HL-60 (cell line): ENCODE data around the gene ULK2.

Experiments used
- DNase-seq, 2 experiments: peaks; one replicate each; pipeline ENCODE4 v3.0.0-alpha.2; 2010 to 2020; ENCODE audit warnings: low read depth in 1 of 2, low spot score in 1 of 2
- H3K27ac ChIP-seq: fragments of 250-450 bp; sonication (Bioruptor Pico); replicated peaks from 2 replicates; pipeline ENCODE4 v1.5.1; 2020; ENCODE audit warnings: mild to moderate bottlenecking, moderate library complexity
- H3K27me3 ChIP-seq: fragments of 250-450 bp; sonication (Bioruptor Pico); 2 replicates; pipeline ENCODE4 v1.5.1; 2021; ENCODE audit warnings: mild to moderate bottlenecking, moderate library complexity; ENCODE audit not compliant: insufficient read depth, poor library complexity, severe bottlenecking
- H3K4me3 ChIP-seq: replicated peaks from 2 replicates; pipeline ENCODE4 v1.5.1; 2011; ENCODE audit warnings: mild to moderate bottlenecking, control low read depth, low read length; ENCODE audit not compliant: insufficient read depth
- CTCF ChIP-seq: IDR thresholded peaks from one replicate; pipeline ENCODE4 v1.5.1; 2011; ENCODE audit warnings: low read length, control low read depth, inconsistent platforms; ENCODE audit not compliant: insufficient read depth
- GABPA ChIP-seq: IDR thresholded peaks from 2 replicates; pipeline ENCODE4 v1.6.1; 2012; ENCODE audit warnings: low read depth
- POLR2AphosphoS5 ChIP-seq: IDR thresholded peaks from 2 replicates; pipeline ENCODE4 v1.6.1; 2012; ENCODE audit warnings: low read depth
- SPI1 ChIP-seq: IDR thresholded peaks from 2 replicates; pipeline ENCODE4 v1.6.1; 2012; ENCODE audit warnings: low read depth, mild to moderate bottlenecking, borderline replicate concordance
- TF ChIP-seq, protein P1 (sequence below): IDR thresholded peaks from 2 replicates; pipeline ENCODE4 v1.6.1; 2012; ENCODE audit warnings: low read depth; ENCODE audit not compliant: insufficient replicate concordance

The ULK2 gene

DNA sequence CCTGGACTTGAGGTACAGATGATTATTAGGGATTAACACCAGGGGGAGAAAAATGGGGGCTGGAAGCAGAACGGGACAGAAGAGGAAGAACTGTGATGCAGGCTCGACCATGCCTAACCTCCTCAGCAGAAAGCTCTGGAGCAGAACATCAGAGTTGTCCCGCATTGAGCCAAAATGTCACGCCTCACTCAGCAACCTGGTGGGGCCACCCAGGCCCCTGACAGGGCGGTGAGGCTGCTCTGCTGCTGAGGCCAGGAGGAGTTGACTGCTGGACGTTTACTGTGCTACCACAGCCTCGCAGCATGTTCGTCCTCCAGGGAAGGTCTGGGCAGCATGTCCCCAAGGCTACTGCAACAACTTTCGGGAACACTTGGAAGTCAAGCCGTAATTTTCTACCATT, 6.5 kb upstream of the ULK2 start:
- DNase-seq = no peak
- H3K4me3 ChIP-seq = no peak overlapping the region

GRCh38 chr17:19873346-19873745, 5.6 kb upstream of the ULK2 start:
- no peak overlapping the region for H3K27ac ChIP-seq
- H3K27me3 ChIP-seq = no peaks in the 10 kb centered on the region
- DNase-seq = peak in 1 of 2 experiments; percentile 16
- TF ChIP-seq GABPA = no peak
- TF ChIP-seq SPI1 = no peak
- no peak overlapping the region for H3K4me3 ChIP-seq

More for the DNA sequence above, 6.5 kb upstream of the ULK2 start:
- H3K27ac ChIP-seq = no peak overlapping the region
- TF ChIP-seq CTCF (no peak), GABPA (no peak), SPI1 (no peak), POLR2AphosphoS5 (no peak)
- TF ChIP-seq, protein P1, sequence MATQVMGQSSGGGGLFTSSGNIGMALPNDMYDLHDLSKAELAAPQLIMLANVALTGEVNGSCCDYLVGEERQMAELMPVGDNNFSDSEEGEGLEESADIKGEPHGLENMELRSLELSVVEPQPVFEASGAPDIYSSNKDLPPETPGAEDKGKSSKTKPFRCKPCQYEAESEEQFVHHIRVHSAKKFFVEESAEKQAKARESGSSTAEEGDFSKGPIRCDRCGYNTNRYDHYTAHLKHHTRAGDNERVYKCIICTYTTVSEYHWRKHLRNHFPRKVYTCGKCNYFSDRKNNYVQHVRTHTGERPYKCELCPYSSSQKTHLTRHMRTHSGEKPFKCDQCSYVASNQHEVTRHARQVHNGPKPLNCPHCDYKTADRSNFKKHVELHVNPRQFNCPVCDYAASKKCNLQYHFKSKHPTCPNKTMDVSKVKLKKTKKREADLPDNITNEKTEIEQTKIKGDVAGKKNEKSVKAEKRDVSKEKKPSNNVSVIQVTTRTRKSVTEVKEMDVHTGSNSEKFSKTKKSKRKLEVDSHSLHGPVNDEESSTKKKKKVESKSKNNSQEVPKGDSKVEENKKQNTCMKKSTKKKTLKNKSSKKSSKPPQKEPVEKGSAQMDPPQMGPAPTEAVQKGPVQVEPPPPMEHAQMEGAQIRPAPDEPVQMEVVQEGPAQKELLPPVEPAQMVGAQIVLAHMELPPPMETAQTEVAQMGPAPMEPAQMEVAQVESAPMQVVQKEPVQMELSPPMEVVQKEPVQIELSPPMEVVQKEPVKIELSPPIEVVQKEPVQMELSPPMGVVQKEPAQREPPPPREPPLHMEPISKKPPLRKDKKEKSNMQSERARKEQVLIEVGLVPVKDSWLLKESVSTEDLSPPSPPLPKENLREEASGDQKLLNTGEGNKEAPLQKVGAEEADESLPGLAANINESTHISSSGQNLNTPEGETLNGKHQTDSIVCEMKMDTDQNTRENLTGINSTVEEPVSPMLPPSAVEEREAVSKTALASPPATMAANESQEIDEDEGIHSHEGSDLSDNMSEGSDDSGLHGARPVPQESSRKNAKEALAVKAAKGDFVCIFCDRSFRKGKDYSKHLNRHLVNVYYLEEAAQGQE = no peak
- no peaks in the 10 kb centered on the region for H3K27me3 ChIP-seq

DNA sequence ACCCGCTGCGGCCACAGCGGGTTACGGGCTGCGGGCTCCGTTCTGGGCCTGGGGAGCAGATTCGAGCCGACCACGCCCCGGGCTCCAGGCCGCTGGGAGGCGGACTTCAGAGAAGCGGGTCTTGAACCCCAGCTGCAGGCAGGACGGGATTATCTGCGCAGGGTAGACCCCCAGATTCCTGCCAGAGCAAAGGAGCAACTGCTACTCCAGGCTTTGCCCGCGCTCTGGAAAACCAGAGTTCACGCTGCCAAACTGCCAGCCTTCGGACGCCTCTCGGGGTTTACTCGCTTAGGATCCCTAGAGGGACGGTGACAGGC, 301 bp upstream of the ULK2 start:
- no peak for DNase-seq
- TF ChIP-seq, protein P1 = no peak
- TF ChIP-seq CTCF = no peak
- no peak for TF ChIP-seq POLR2AphosphoS5
- no peak for TF ChIP-seq GABPA
- TF ChIP-seq SPI1 = no peak
- Histone ChIP-seq H3K27ac (no peak overlapping the region), H3K4me3 (no peak overlapping the region), H3K27me3 (no peaks in the 10 kb centered on the region)

DNA sequence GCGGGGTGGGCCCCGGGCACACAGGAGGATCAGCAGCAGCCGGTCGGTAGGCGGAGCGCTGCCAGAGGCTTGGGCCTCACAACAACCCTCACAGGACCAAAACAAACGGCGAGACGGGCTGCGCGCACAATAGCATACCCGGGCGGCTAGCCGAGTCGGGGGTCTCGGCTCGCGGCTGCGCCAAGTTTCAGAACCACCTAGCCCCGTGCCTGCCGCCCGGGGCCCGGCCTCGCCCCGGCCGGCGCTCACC, 732 bp downstream of the ULK2 start:
- no peaks in the 10 kb centered on the region for H3K27me3 ChIP-seq
- no peak for TF ChIP-seq POLR2AphosphoS5
- TF ChIP-seq, protein P1 = no peak
- TF ChIP-seq CTCF = no peak
- TF ChIP-seq SPI1 = no peak
- TF ChIP-seq GABPA = no peak
- peak in 1 of 2 experiments; percentile 28 for DNase-seq
- peak overlapping the region; percentile 43 for H3K4me3 ChIP-seq
- H3K27ac ChIP-seq = no peak overlapping the region
